ENCODE results near the gene FILIP1.

The FILIP1 gene

GRCh38 chr6:75528423-75528822 is 34.8 kb upstream of the FILIP1 start:
- H3K4me3 ChIP-seq (replicated peaks; ENCODE audit: insufficient read depth, low read length) = no peak overlapping the region
- TF ChIP-seq GABPA (IDR thresholded peaks at IDR 0.05; ENCODE audit: low read depth) (no peak), REST (IDR thresholded peaks at IDR 0.05; ENCODE audit: insufficient replicate concordance, low read depth) (no peak), POLR2AphosphoS5 (IDR thresholded peaks at IDR 0.05; ENCODE audit: low read depth) (no peak), SPI1 (IDR thresholded peaks at IDR 0.05; ENCODE audit: borderline replicate concordance, low read depth) (no peak), CTCF (IDR thresholded peaks at IDR 0.05; ENCODE audit: insufficient read depth, low read length) (no peak)
- H3K27me3 ChIP-seq (ENCODE audit: insufficient read depth, poor library complexity, severe bottlenecking) = peaks cover 1% of the 10 kb centered on the region
- H3K27ac ChIP-seq (replicated peaks) = no peak overlapping the region
- no peak for DNase-seq (ENCODE audit: low read depth in 1 of 2, low spot score in 1 of 2)

- TF ChIP-seq REST (IDR thresholded peaks at IDR 0.05; ENCODE audit: insufficient replicate concordance, low read depth) (no peak), CTCF (IDR thresholded peaks at IDR 0.05; ENCODE audit: insufficient read depth, low read length) (peak; percentile 55)
- H3K27ac ChIP-seq (replicated peaks) = no peak overlapping the region
- DNase-seq (ENCODE audit: low read depth in 1 of 2, low spot score in 1 of 2) = peak; percentile 27 to 58
- H3K27me3 ChIP-seq (ENCODE audit: insufficient read depth, poor library complexity, severe bottlenecking) = peaks cover 3% of the 10 kb centered on the region
- H3K4me3 ChIP-seq (replicated peaks; ENCODE audit: insufficient read depth, low read length) = no peak overlapping the region
Observed at GRCh38 chr6:75526502-75527127, 33.0 kb upstream of the FILIP1 start.

GRCh38 chr6:75525682-75526081 is 32.1 kb upstream of the FILIP1 start:
- H3K4me3 ChIP-seq (replicated peaks; ENCODE audit: insufficient read depth, low read length) = no peak overlapping the region
- DNase-seq (ENCODE audit: low read depth in 1 of 2, low spot score in 1 of 2) = no peak
- H3K27ac ChIP-seq (replicated peaks) = no peak overlapping the region
- H3K27me3 ChIP-seq (ENCODE audit: insufficient read depth, poor library complexity, severe bottlenecking) = peaks cover 3% of the 10 kb centered on the region
- no peak for TF ChIP-seq SPI1 (IDR thresholded peaks at IDR 0.05; ENCODE audit: borderline replicate concordance, low read depth)
- no peak for TF ChIP-seq POLR2AphosphoS5 (IDR thresholded peaks at IDR 0.05; ENCODE audit: low read depth)
- TF ChIP-seq CTCF (IDR thresholded peaks at IDR 0.05; ENCODE audit: insufficient read depth, low read length) = no peak
- TF ChIP-seq GABPA (IDR thresholded peaks at IDR 0.05; ENCODE audit: low read depth) = no peak
- no peak for TF ChIP-seq REST (IDR thresholded peaks at IDR 0.05; ENCODE audit: insufficient replicate concordance, low read depth)

Data from HL-60 (cell line).